Stimulated activated CD8-positive, alpha-beta memory T cell treated with anti-CD3 and anti-CD28 coated beads, Interleukin-7, amount 100 ng/mL, for 48 hours (primary cell): ENCODE measurements around the gene ABLIM2.

Experiments used
- DNase-seq, 2 donors: peaks; one replicate each; pipeline ENCODE4 v3.0.0-alpha.2; 2020; ENCODE audit warnings: low read depth in 1 of 2; ENCODE audit errors: extremely low read depth in 1 of 2

The ABLIM2 gene

DNA sequence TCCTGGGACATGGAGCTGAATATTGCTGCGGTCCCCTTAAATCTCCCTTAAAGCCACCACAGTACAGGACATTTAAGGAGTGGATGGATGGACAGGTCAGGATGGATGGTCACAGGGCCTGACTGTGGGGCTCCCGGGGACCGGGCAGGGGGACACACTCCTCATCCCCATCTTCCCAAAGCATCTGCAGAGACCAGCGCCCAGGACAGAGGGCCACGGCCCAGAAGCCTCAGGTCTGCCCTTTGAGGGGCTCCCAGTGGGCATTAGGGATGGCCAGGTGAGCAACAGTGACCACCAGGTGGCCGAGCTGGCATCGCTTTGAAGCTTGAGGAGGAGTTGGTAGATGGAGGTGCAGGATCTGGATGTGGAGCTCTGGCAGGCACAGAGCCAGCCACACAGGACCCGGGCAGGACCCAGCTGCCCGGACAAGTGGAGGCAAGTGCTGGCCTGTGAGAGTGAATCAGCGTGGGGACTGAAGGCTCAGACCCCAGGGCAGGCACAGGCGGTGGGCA lies 51.4 kb downstream of the ABLIM2 start:
- DNase-seq = no peak

DNA sequence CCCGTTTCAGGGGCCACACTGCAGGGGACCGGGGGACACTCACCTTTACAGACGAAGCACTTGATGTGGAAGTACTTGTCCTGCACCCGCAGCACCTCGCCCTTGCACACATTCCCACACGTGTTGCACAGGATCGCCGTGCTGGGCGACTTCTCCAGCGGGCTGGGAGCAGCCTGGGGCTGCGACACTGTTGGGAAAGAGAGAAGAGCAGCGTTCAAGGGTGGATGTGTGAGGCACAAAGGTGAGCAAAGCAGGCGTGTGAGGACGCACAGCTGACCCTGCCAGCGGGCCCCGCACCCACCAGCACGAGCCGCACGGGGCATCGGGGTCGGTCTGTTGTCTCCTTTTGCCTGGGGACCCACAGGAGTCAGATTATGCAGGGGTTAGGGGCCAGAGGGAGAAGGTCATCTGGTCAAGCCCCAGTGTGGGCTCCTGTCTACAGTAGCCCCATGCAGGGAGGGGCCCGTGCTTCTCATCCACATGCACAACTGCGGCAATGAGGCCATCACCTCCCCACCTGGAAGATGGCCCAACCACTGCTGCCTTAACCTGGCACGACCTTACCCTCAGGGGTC lies 52.1 kb downstream of the ABLIM2 start:
- DNase-seq = no peak

DNA sequence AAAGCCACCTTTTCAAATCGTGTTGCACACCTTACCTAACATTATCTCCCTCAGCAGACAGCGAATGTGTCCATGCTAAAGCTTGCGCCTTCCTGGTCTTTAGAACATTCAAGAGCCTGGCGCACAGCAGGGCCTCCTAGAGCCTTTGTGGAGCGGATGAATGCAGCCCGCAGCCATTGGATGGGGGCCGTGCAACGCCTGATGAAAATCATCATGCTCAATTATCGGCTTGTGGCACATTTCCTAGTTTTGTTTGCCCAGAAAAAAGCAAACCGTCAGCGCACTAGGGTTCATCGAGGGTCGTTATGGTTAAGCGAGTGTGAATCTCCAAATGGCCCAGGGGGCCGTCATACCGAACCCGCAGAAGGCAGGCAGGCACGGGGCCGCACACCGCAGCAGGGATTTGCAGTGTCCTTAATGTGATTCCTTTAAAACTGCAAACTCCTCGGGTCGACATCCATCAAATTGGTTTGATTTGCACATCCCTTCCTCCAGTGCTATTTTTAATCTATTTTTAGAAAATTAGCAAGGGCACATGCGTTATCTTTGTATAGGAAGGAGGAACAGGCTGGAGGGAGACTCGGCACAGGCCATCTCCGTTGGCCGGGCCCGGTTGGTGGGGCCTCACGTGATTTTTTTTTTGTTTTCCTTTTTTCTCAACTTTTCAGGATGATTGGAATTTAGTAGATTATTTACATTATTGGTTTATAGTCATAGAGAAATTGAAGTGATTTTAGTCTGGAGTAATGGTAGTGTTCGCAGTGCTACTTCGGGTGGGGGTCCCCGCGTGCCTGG lies 53.1 kb downstream of the ABLIM2 start:
- DNase-seq = no peak

DNA sequence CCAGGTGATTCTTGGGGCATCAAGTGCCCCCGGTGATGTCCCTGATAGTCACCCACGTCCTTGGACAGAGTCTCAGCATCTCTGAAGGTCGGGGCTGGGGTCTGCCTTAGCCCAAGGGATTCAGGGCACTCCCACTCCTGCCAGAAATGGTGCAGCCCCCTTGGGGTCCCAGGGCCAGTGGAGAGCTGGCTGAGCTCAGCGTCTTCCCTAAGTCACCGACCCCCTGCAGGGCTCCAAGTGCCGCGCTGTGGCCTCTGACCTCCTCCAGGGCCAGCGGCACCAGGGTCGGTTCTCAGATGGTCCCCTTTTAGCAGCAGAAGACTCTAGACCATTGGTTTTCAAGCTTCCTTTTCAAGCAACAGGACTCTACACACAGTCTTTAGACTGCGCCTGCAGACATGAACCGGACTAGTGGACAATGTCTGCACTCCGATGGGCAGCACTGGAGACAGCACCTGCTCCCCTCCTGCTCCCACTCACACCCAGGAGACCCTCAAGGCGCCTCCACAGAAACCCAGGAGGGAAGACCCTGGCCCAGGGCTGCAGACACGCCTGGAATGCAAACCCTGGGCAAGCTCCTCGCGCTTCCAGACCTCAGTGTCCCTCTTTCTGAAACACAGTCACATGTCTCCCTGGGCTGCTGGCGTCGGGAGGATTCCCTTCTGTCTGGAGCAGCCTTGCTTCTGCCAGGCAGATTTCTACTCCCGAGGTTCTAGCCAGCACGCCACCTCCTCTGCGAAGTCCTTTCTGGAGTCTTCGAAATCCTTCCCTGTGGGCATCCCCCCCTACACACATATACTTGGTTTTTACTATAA lies 53.9 kb downstream of the ABLIM2 start:
- DNase-seq = no peak

DNA sequence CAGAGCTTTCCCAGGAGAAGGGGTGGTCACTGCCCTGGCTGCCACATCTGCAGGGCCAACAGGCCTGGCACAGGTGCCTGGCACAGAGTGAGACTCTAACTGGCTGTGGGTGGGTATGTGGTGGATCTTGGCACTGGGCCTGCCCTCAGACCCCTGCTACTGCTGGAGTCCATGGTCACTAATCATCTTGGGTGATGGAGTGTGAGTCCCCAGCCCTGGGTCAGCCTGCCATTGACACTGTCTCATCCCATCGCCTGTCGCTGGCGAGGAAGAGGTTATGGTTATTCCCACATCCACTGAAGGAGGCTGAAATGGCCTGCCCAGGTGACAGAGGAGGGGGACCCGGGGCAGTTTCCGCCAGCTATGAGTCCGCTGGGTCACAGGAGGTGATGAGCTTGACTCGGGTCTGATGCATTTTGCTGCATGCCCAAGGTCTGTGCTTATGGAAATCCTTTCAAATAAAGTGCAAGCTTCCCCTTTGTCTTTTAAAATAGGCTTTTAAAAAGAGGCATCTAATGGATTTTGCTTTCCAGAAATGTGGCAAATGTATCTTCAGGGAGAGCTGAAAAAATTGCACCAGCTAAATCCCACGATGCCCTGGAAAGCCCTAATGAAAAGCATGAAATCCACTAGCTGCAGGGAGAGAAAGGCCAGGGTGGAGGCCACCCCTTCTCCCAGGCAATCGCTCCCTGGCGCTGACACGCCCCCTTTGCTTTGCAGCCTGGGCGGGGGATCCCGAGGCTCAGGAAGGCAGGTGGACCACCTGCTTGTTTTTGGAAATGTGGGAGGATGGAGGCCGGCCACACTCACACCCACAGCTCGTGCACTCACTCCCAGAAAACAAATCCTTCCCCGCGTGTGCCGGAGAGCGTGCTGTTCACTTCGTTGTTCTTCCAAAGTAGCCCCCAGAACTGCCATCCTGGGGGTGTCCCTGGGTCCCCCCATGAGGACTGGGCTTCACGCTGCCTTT lies 54.9 kb downstream of the ABLIM2 start:
- no peak for DNase-seq

DNA sequence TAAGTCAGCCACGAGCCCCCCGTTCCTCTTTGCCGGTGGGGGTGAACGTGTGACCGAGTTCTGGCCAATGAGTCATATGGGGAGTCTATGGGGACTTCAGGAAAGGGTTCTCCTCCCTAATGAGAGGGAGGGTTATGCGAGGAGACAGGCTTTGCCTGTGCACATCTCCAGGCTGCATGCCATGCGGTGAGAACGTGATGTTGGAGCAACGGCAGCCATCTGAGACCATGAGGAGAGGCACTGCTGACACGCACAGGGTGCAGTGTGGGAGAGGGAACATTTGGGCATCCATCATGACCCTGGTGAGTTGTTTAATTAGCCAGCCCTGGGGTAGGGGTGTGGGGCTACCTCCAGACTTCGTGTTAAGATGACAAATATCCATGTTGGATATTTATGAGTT lies 55.8 kb downstream of the ABLIM2 start:
- no peak for DNase-seq

DNA sequence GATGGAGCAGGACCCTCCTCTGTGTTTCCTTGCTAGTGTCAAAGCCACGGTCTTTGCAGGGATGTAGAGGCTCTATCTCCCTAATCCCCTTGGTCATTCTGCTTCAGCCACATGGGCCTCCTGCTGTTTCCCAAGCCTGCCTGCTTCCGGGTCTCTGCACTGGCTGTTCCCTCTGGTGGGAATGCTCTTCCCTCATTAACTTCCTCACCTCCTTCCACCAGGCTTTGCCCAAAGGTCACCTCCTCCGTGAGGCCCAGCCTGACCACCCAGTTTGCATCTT lies 56.6 kb downstream of the ABLIM2 start:
- no peak for DNase-seq

DNA sequence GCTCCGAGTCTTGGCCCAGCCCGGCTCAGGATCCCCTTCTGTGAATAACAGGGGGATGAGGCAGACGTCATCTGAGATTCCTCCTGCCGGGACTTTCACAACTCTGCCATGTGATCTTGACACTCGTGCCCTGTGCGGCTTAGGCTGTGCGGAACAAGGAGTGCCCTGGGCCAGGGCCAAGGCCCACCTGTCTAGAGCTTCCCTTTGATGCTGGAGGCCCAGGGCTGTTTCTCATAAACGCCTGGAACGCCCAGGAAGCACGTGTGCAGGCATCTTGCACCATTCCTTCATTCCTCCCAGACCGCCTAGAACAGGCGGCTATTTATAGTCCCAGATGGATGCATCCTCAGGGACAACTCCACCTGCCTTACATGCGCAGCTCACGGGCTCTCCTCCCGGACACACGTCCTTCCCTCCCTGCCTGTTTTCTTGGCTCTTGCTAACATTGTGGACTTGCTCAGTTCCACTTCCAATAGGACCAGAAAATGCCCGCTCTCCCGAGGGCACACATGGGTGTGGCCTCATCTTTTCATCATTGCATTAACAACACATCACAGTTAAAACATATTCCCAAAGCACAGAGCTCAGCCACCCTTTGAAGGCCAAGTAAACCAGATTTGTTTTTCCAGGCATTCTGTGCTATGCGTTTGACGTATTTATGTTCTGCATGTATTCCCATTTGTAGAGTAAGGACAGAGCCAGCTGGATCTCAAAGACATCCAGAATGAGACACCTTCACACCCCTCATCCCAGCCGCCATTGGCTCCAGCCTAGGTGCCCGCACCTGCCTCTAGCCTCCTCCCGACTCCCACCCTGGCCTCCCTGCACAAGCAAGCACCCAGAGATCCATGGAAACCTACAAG lies 57.2 kb downstream of the ABLIM2 start:
- no peak for DNase-seq

DNA sequence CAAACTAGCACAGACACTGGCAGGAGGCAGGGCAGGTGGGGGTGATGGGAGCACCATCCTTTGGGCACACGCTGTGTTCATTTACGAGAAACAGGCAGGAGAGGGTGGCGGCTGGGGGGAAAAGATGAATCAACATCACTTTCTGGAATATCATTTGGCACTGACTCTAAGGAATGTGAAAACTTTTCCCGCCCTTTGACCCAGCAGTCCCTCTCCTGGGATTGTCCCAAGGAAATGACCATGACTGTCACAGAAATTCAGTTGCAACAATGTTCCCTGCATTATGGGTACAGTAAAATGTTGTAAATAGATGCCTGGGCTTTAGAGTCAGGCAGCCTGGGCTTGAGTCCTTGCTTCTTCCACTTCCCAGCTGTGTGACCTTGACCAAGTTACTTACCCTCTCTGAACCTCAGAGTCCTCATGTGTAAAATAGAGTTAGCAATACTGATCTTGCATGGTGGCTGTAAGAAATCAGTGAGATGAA lies 58.6 kb downstream of the ABLIM2 start:
- DNase-seq = no peak

DNA sequence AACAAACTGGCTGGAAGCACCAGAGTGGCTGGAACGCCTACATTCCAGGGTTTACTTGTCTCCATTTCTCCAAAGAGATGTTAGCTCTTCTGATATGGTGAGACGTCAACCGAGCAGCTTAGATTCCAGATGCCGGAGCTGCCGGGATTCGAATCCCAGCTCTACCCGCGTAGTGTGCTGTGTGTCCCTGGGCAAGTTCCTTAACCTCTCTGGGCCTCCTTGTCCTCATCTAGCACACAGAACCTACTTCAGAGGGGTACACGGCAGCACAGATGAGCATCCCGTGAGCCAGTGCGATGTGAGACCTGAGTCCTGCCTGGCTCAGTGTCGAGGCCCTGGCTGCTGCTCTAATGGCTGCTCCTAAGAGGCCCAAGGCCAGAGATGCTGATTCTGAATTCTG lies 60.1 kb downstream of the ABLIM2 start:
- no peak for DNase-seq

DNA sequence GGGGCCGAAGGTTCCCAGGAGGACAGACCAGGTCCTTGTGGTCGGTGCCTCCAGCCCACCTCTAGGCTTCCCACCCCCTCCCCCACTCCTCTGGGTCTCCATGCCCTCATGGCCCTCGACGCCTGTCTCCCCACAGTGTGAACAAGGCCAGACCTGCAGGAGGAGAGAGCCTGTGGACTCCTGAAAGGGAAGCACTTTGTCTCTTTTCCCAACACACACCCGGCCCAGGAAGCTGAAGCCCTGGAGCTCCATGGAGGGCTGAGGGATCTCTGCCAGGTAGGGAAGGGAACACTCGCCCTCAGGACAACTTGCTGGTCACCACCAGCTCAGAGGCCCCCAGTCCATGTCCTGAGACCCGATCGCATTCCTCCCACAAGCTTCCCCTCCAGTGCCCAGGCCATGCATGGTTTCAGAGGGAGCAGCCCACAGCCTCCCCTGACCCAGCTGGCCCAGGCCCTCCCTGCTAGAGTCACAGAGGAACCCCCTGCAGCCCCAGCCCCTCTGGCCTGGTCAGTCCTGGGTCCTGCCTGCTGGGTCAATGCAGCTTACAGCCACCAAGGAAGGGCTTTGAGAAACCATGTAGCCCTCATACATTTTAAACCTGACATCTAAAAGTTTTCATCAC lies 60.8 kb downstream of the ABLIM2 start:
- no peak for DNase-seq

DNA sequence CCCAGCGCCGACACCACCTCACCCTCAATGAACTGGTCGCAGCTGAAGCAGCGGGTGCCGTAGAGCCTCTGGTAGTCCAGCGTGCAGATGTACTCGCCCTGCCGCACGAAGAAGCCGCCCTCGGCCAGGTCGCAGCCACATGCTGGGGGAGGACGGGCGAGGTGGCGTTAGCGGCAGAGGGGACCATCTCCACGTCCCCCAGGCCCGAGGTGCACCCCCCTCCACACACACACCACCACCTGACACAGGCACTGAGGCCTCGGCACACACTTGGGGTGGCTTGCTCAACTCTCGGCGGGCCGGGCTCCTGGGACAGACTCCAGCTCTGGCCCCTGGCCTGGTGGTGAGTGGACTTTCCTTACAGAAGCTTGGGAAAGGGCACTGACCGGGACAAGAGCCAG lies 61.5 kb downstream of the ABLIM2 start:
- no peak for DNase-seq

DNA sequence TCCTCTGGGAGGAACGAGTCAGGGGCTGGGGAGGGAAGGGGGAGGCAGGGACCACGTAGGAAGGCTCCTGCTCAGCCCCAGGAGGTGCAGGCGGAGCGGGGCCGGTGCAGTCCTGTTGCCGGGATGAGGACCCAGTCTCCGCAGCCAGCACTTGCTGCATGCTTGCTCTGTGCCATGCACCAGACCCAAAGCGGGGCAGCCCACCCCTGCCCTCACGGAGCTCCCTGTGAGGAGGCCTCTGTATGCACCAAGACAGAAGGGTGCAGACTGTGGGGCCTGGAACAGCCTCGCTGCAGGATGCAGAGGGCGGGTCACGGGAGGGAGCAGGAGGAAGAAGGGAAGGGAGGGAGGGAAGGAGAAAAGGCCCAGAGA lies 61.9 kb downstream of the ABLIM2 start:
- no peak for DNase-seq

DNA sequence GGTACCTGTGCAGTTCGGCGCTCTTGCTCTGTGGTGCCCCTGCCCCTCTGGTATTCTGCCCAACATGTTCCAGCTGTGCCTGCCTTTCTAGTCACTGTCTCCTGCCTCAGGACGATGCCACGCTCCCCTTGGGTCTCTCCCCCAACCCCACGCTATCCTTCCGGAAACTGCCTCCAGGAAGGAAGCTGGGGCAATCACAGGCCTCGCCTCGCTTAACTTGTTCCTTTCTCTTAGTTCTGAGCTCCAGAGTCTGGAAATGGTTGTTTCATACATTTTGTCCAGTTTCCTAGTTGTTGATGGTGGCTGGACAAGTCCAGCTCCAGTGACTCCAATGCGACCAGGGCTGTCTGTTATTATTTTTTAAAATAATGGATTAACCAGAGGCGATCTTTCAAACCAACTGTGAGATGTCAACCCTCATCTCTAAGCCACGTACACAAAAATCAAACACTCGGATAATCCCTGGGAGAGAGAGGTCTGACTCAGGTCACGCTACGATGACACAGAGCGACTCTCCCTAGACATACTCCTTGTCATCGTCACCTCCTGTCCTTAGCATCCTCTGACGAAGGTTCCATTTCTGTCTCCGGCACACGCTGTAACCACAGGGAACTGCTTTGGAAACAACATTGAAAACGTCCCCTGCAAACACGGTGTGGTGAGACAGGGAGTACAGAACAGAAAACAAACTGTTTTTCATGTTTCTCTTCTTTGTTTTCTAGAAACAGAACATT lies 62.5 kb downstream of the ABLIM2 start:
- no peak for DNase-seq

DNA sequence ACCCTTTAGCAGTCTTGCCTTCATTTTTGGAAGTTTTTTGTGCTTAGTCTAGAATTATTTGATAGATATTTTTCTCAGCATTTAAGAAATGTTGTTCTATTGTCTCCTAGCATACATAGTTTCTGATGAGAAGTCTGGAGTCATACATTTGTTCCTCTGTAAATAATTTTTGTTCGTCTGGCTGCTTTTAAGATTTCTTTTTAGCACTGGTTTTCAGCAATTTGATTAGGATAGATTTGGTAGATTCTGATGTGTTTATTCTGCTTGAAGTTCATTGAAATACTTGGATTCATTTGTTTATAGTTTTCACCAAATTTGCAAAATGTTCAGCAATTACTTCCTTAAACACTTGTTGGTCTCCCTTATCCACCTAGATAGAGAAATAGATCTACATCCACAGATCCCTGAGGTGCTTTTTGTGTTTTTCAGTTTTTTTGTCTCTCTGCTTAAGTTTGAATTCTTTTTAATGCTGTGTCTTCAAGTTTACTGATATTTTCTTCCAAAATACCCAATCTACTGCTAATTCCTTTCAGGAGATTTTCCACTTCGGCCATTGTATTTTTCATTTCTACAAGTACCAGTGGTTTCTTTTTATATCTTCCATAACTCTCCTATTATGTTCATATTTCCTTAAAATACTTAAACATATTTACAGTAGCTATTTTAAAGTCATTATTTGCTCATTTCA lies 64.9 kb downstream of the ABLIM2 start:
- DNase-seq = no peak

DNA sequence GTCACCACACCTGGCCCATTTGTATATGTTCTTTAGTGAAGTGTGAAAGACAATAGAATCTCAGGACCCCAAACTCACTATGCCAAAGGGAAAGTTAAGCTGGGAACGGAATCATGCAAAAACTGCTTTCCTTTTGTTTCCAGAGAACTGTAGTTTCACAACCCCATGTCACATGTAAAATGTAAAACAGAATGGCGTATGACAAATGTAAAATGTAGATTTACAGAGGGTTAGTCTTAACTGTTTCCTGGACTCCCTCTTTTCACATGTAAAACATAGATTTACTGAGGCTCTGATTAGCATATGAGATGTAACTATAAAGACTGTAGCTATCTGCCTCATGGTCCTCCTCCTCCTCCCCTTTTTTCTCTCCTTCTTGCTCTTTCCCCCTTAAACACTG lies 66.3 kb downstream of the ABLIM2 start:
- no peak for DNase-seq

DNA sequence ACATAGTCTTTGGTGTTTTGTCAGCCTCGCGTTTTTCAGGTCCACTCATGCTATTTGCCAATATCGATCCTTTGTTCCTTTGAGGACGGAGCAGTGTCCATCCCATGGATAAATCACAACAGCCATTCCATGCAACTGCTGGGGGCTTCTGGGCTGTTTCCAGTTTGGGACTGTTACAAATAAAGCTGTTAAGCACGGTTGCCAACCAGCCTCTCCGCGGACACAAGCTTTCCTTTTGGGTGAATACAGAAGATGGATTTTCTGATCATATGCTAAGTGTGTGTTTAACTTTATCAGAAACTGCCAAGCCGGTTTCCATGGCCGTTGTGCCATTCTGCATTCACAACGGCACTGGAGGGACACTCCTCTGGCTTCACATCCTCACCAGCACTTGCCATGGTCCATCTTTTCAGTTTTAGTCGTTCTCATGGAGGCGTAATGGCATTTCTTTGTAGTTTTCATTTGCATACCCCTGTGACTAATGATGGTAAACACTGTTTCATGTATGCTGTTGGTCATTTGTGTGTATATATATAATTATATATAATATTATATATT lies 67.8 kb downstream of the ABLIM2 start:
- no peak for DNase-seq

DNA sequence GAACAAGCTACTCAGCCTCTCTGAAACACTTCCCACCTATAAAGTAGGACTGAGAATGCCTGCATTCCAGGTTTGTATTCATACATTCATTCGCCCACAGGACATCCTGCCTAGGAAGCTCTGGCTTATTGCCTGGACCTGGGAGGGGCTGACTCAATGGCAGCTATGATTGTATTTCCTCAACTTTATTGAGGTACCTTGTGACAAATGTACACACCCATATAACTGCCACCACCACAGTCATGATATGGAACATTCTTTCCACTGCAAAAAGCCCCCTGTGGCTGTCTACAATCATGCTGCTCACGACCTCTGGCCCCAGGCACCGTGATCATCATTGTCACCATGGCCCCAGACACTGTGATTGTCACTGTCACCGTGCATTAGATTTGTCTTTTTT lies 68.3 kb downstream of the ABLIM2 start:
- no peak for DNase-seq
